H1 (cell line): ENCODE data around the gene CEP78. TPM values are rescaled to one million over a fixed set of nuclear protein-coding genes. Genes with fewer than 3 reads are reported as not detected.

Experiments used
- CTCF ChIA-PET: fragments of 300-600 bp; sonication (Branson Sonifier 250); formaldehyde crosslinking; loops from one replicate; lab custom pipeline; 2021; ENCODE audit not compliant: partially characterized antibody; lab: Charles Lee
- POLR2A ChIA-PET: fragments of 300-600 bp; sonication (Branson Sonifier 250); formaldehyde crosslinking; loops from one replicate; lab custom pipeline; 2021; ENCODE audit warnings: inconsistent platforms; ENCODE audit not compliant: partially characterized antibody; lab: Charles Lee
- DNase-seq, 2 experiments: peaks; one replicate each; pipeline versions ENCODE4 v3.0.0 to v3.0.0-alpha.2; 2010 to 2022; ENCODE audit warnings: low spot score in 2 of 2, low read depth in 1 of 2, mixed read lengths in 1 of 2
- FAIRE-seq: peaks from 2 replicates; lab custom pipeline; 2011; peaks lifted over from hg19 to GRCh38; lab: Jason Lieb, UNC
- H2AFZ ChIP-seq: 2 replicates; pipeline ENCODE4 v1.8.1; 2012; ENCODE audit warnings: low read length, inconsistent platforms
- H2AK5ac ChIP-seq: 2 replicates; pipeline ENCODE4 v1.6.1; 2013; ENCODE audit warnings: low read depth, low read length
- H2BK120ac ChIP-seq: replicated peaks from 2 replicates; pipeline ENCODE3; 2013; ENCODE audit warnings: low read depth, low read length, inconsistent platforms
- H2BK12ac ChIP-seq: 2 replicates; pipeline ENCODE4 v1.6.1; 2013; ENCODE audit warnings: low read depth, low read length
- H2BK15ac ChIP-seq: 2 replicates; pipeline ENCODE4 v1.6.1; 2013; ENCODE audit warnings: low read length
- H2BK20ac ChIP-seq: 2 replicates; pipeline ENCODE4 v1.6.1; 2013; ENCODE audit warnings: low read length
- H2BK5ac ChIP-seq: 2 replicates; pipeline ENCODE4 v1.6.1; 2013; ENCODE audit warnings: low read depth, low read length
- H3K14ac ChIP-seq: 2 replicates; pipeline ENCODE4 v1.6.1; 2013; ENCODE audit warnings: inconsistent platforms; ENCODE audit not compliant: insufficient read length
- H3K18ac ChIP-seq: 2 replicates; pipeline ENCODE4 v1.6.1; 2013; ENCODE audit warnings: low read length; ENCODE audit errors: extremely low read depth
- H3K23ac ChIP-seq: 2 replicates; pipeline ENCODE4 v1.6.1; 2013; ENCODE audit warnings: inconsistent platforms; ENCODE audit not compliant: insufficient read length
- H3K23me2 ChIP-seq: 2 replicates; pipeline ENCODE4 v1.6.1; 2013; ENCODE audit warnings: low read depth, low read length
- H3K27ac ChIP-seq: 2 replicates; pipeline ENCODE4 v1.6.1; 2011; ENCODE audit warnings: low read depth, low read length, inconsistent platforms
- H3K27me3 ChIP-seq, 4 experiments: replicated peaks in 1 of 4; 1 replicate in 1 of 4; 2 replicates in 3 of 4; pipeline versions ENCODE4 v1.6.1 to v1.8.1; 2011 to 2013; ENCODE audit warnings: low read length in 3 of 4, mild to moderate bottlenecking in 3 of 4, inconsistent platforms in 2 of 4, mixed read lengths in 2 of 4, moderate library complexity in 1 of 4; ENCODE audit not compliant: control insufficient read depth in 3 of 4, insufficient read depth in 3 of 4; ENCODE audit errors: extremely low read depth in 1 of 4
- H3K36me3 ChIP-seq, 4 experiments: 2 replicates each; pipeline versions ENCODE4 v1.6.1 to v1.8.1; 2011 to 2013; ENCODE audit warnings: mild to moderate bottlenecking in 4 of 4, low read length in 3 of 4, moderate library complexity in 2 of 4, control low read depth in 1 of 4, inconsistent platforms in 1 of 4; ENCODE audit not compliant: insufficient read depth in 4 of 4, control insufficient read depth in 2 of 4
- H3K4ac ChIP-seq: replicated peaks from 2 replicates; pipeline ENCODE3; 2013; ENCODE audit warnings: low read length, low read depth, mixed read lengths, inconsistent platforms; ENCODE audit not compliant: insufficient read length
- H3K4me1 ChIP-seq, 4 experiments: replicated peaks in 1 of 4; 1 replicate in 1 of 4; 2 replicates in 3 of 4; pipeline versions ENCODE4 v1.6.1 to v1.8.1; 2011 to 2013; ENCODE audit warnings: low read length in 3 of 4, inconsistent platforms in 2 of 4, mixed read lengths in 1 of 4; ENCODE audit not compliant: insufficient read depth in 4 of 4, control insufficient read depth in 3 of 4
- H3K4me2 ChIP-seq, 2 experiments: 2 replicates each; pipeline versions ENCODE4 v1.6.1 to v1.8.1; 2011 to 2013; ENCODE audit warnings: low read depth in 2 of 2, low read length in 2 of 2, control low read depth in 1 of 2, inconsistent platforms in 1 of 2, mild to moderate bottlenecking in 1 of 2; ENCODE audit not compliant: insufficient read depth in 1 of 2
- H3K4me3 ChIP-seq, 4 experiments: fragments of 200-600, 300-600 bp in 1 of 4; sonication (generic), shearing (Covaris generic), sonication (Bioruptor Twin) in 1 of 4; 2 replicates each; pipeline versions ENCODE4 v1.5.1 to v1.8.1; 2011 to 2016; ENCODE audit warnings: low read length in 4 of 4, low read depth in 3 of 4, control low read depth in 2 of 4, inconsistent platforms in 2 of 4, mild to moderate bottlenecking in 2 of 4, mixed read lengths in 1 of 4, moderate library complexity in 1 of 4; ENCODE audit not compliant: insufficient read depth in 2 of 4; ENCODE audit errors: extremely low read depth in 1 of 4
- H3K56ac ChIP-seq: replicated peaks from 2 replicates; pipeline ENCODE3; 2013; ENCODE audit warnings: low read depth, mild to moderate bottlenecking, mixed read lengths, low read length, inconsistent platforms; ENCODE audit not compliant: insufficient read length
- H3K79me1 ChIP-seq: 2 replicates; pipeline ENCODE4 v1.6.1; 2013; ENCODE audit warnings: low read depth, low read length, control low read depth
- H3K79me2 ChIP-seq, 2 experiments: 2 replicates each; pipeline versions ENCODE4 v1.6.1 to v1.8.1; 2012 to 2013; ENCODE audit warnings: low read length in 2 of 2, mild to moderate bottlenecking in 2 of 2, inconsistent platforms in 1 of 2; ENCODE audit not compliant: insufficient read depth in 2 of 2, control insufficient read depth in 1 of 2
- H3K9ac ChIP-seq, 4 experiments: replicated peaks in 1 of 4; 1 replicate in 1 of 4; 2 replicates in 3 of 4; pipeline versions ENCODE4 v1.6.1 to v1.8.1; 2011 to 2013; ENCODE audit warnings: low read depth in 3 of 4, low read length in 3 of 4, control low read depth in 2 of 4, mild to moderate bottlenecking in 2 of 4, moderate library complexity in 2 of 4, inconsistent platforms in 1 of 4; ENCODE audit errors: extremely low read depth in 1 of 4
- H3K9me3 ChIP-seq, 2 experiments: 2 replicates each; pipeline versions ENCODE4 v1.6.1 to v1.8.1; 2012 to 2013; ENCODE audit warnings: mild to moderate bottlenecking in 2 of 2, moderate library complexity in 2 of 2, control low read depth in 1 of 2, inconsistent platforms in 1 of 2, low read depth in 1 of 2, low read length in 1 of 2, mixed read lengths in 1 of 2; ENCODE audit not compliant: insufficient read depth in 2 of 2
- H4K20me1 ChIP-seq, 2 experiments: replicated peaks in 1 of 2; 2 replicates each; pipeline versions ENCODE3 to v1.8.1; 2011 to 2013; ENCODE audit warnings: inconsistent platforms in 2 of 2, low read length in 2 of 2, mild to moderate bottlenecking in 1 of 2; ENCODE audit not compliant: insufficient read depth in 2 of 2, control insufficient read depth in 1 of 2
- H4K5ac ChIP-seq: 2 replicates; pipeline ENCODE4 v1.6.1; 2013; ENCODE audit warnings: low read length, low read depth, mixed read lengths, inconsistent platforms; ENCODE audit not compliant: insufficient read length
- H4K8ac ChIP-seq: 2 replicates; pipeline ENCODE4 v1.8.0; 2013; ENCODE audit warnings: mild to moderate bottlenecking, moderate library complexity, low read length, inconsistent platforms; ENCODE audit not compliant: insufficient read depth; ENCODE audit errors: extremely low read depth
- H4K91ac ChIP-seq: replicated peaks from 2 replicates; pipeline ENCODE3; 2013; ENCODE audit warnings: low read length, mixed read lengths, inconsistent platforms; ENCODE audit not compliant: insufficient read length
- BRCA1 ChIP-seq: IDR thresholded peaks from 2 replicates; pipeline ENCODE4 v1.6.1; 2012; ENCODE audit warnings: low read depth, low read length, improper control_type of control experiment
- MAFK ChIP-seq: IDR thresholded peaks from 2 replicates; pipeline ENCODE4 v1.6.1; 2012; ENCODE audit warnings: low read depth, mild to moderate bottlenecking, improper control_type of control experiment, low read length
- POLR2A ChIP-seq, 2 experiments: IDR thresholded peaks; 1 replicate in 1 of 2; 2 replicates in 1 of 2; pipeline ENCODE4 v1.6.1; 2011; ENCODE audit warnings: low read depth in 2 of 2, low read length in 2 of 2, mild to moderate bottlenecking in 2 of 2; ENCODE audit errors: control extremely low read depth in 1 of 2
- POLR2AphosphoS5 ChIP-seq: IDR thresholded peaks from 2 replicates; pipeline ENCODE4 v1.6.1; 2011; ENCODE audit warnings: low read depth, low read length
- WGBS, 2 experiments: shearing (Covaris generic) in 1 of 2; methylation state at CpG; one replicate each; pipeline versions ENCODE4 v1.1.6 to v1.1.7; 2013 to 2015; ENCODE audit warnings: low lambda C conversion rate in 2 of 2, mixed read lengths in 2 of 2, inconsistent platforms in 1 of 2, low coverage in 1 of 2, missing lambda C conversion rate in 1 of 2; ENCODE audit not compliant: insufficient replicate concordance in 2 of 2, insufficient coverage in 1 of 2, insufficient read length in 1 of 2; ENCODE audit errors: extremely low coverage in 1 of 2, missing lambda C conversion rate in 1 of 2; 5-methylcytosine and 5-hydroxymethylcytosine counted together
- polyA plus RNA-seq, 7 experiments: library from polyadenylated mRNA; depleted of rRNA in 3 of 7; stranded (reverse) in 5 of 7; unstranded in 2 of 7; fragments of >200 nt in 5 of 7; fragments of 200-250 nt in 2 of 7; gene quantifications; 1 replicate in 5 of 7; 2 replicates in 1 of 7; 4 replicates in 1 of 7; pipeline versions ENCODE4 v1.2.1 to v1.2.3, GENCODE V29; 2011 to 2013; ENCODE audit warnings: missing spikeins in 2 of 7, mixed read lengths in 2 of 7
- total RNA-seq: library from RNA; stranded (reverse); fragmentation: NEBNext Ultra II Directional; extraction: Animal tissue kit (Norgen Biotek cat#: 25700); gene quantifications from 2 replicates; pipeline ENCODE4 v1.2.1, GENCODE V29; 2021

CEP78 gene
- total and polyA plus RNA-seq, 2 of the 8 experiments (the other 6 are each of a cell fraction or from before 2014, with no cell fraction given), result 10.3 to 40.9 TPM

- Histone ChIP-seq H3K9ac (no peak overlapping the region), H2BK120ac (no peak overlapping the region), H2BK5ac (no peak overlapping the region), H3K23me2 (peaks cover 7% of the 10 kb centered on the region; the same call in 1 of the 2 replicates), H2BK15ac (no peak overlapping the region), H4K20me1 (peaks cover 13 to 21% of the 10 kb centered on the region in 2 experiments), H3K79me1 (peaks cover 4% of the 10 kb centered on the region), H4K5ac (no peak overlapping the region), H3K4me1 (peaks cover 6 to 14% (median 9%) of the 10 kb centered on the region in 4 experiments; a peak in 6 of 7 replicates), H3K36me3 (peaks cover 27 to 65% (median 51%) of the 10 kb centered on the region in 4 experiments), H4K91ac (no peak overlapping the region), H3K23ac (no peak overlapping the region), H3K79me2 (peaks cover 15 to 75% of the 10 kb centered on the region in 2 experiments), H3K4me2 (peak overlapping the region in 1 of 2 experiments; percentile 87; a peak in 2 of 4 replicates), H3K27me3 (no peaks in the 10 kb centered on the region), H3K9me3 (no peaks in the 10 kb centered on the region), H2BK20ac (no peak overlapping the region), H3K4ac (no peak overlapping the region), H4K8ac (no peak overlapping the region), H2AK5ac (no peak overlapping the region), H3K4me3 (peak overlapping the region in 1 of 4 experiments; percentile 28; a peak in 2 of 8 replicates), H3K56ac (no peak overlapping the region), H3K18ac (no peak overlapping the region), H2BK12ac (no peak overlapping the region), H3K27ac (no peak overlapping the region), H2AFZ (no peak overlapping the region), H3K14ac (no peak overlapping the region)
- TF ChIP-seq MAFK, result no peak
- TF ChIP-seq POLR2AphosphoS5, result peak; percentile 64
- no peak for TF ChIP-seq BRCA1
- peak in 1 of 2 experiments; percentile 37; a peak in 1 of 3 replicates for TF ChIP-seq POLR2A (IDR thresholded peaks at IDR 0.05; ENCODE audit: control extremely low read depth in 1 of 2, low read depth in 2 of 2, low read length in 2 of 2)
- CTCF ChIA-PET, result interaction anchor here (0.6 to 2.7 kb wide), 5 partner anchors 9 to 631 kb away, joined by 3 to 7 read pairs (median 3); no protein-coding TSS in a partner anchor
- 90% methylated on average over 6 of the region's 6 CpGs; no CpG with 5 or more reads in 1 of the 2 experiments for WGBS, 2 experiments
- no peak for DNase-seq
- FAIRE-seq, result no peak
- POLR2A ChIA-PET, result interaction anchor here (0.9 to 27.8 kb wide), 7 partner anchors 1 to 66 kb away, joined by 4 to 936 read pairs (median 520); partner anchors contain the start of genes CEP78 and PSAT1
These were observed 64.3 kb downstream of the CEP78 start for GRCh38 chr9:78300209-78300608.
